ENCODE measurements around the gene NFIC.

The NFIC gene

DNA sequence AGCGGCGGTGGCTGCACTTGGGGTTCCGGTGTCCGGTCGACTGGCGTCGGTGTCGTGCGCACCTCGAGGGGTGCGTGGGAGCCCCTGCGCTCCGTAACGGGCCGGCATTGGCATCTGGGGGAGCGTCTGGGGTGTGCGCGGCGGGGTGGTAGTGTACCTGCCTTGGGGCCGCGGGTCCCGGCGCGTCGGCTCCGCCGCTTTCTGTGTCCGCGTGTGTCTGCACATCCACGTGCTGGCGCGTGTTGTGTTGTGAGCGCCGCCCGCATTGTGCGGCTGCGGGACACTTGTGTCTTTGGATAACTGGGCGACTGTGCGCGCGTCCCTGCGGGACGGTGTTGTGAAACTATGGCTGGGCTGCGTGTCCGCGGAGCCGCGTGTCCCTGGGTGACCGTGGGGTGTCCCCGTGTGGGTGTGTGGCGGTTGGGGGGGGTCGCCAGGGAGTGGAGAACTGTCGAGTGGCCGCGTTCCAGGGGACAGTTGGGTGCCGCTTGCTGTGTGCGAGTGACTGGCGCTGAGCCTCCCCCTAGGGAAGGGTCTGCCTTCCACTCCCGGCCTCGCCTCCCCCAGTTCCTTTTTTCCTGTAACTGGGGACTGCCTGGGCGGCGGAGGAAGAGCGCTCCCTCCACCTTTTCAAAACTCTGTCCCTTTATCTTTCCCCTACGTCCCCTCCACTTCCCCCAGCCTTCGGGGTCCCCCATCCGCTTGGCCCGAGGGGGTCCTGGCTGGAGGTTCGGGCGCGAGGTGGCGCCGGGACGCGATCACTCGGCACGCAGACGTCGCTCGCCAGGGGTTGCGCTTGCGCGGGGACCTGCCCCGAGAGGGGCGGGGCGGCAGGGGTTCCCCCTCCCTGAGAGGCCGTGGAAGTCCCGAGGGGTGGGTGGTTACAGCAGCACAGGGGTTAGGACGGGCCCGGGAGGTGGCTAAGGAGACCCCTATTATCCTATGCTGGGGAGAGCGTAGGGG, 5.7 kb upstream of the NFIC start:
- DNase-seq, result peak; percentile 74

DNA sequence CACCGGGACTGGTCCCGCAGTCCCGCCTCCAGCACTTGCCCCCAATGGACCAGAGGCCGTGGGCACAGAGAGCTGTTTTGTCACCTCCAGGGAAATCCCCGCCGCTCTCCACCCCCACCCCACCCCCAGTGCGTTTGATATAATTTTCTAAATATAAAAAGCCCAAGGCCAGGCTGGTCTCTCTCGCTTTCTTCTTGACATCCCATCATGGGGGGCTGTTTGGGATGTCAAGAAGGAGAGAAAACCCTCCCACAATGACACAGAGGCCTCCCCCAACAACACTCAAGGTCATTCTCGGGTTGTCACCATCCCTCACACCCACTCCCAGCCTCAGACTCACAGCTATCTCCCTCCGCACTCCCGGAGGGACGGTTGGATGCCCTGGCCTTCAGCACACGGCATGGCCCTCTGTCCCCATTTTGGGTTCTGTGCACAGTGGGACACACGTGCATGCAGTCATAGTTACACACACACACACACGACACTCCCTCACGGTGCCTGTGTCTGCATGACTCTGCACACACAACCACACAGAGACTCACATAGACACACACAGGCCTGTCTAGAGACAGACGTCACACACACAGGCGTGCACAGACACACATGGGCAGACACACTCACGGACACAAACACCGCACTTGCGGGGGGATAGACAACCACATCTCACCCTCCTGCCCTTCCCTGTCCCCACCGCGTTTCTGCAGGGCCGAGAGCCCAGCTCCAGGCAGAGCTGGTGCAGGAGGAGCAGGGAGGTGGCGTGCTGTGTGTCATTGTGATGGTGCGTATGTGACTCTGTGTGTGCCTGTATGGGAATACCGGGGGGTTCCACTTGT, 4.8 kb upstream of the NFIC start:
- DNase-seq, result no peak

DNA sequence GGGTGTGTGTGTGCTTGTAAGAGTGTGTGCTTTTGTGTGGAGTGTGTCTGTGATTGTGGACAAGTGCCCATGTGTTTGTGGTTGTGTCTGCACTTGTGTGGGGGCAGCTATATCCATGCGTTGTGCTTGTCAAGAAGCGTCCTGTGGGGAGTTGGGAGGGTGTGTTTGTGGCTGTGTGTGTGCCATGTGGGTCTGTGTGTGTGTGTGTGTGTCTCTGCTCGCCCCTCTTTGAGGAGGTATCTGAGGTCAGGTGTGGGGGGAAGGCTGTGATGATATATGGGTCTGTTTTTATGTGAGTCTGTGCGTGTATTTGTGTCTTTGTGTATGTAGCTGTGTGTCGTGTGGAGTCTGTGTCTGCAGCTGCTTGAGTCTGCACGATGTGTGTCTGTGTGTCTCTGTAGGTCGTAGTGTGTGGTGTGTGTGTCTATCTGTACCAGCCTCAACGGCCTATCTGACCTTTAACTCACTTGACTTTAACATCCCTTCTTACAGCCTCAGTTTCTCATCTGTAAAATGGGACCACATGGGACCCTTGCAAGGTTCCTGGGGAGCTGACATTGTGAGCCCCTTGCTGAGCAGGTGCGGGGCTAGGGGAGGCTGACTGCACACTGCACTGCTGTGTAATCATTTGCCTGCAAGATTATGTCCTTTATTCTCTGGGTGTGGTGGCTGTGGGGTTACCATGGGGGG, 4.0 kb upstream of the NFIC start:
- no peak for DNase-seq

DNA sequence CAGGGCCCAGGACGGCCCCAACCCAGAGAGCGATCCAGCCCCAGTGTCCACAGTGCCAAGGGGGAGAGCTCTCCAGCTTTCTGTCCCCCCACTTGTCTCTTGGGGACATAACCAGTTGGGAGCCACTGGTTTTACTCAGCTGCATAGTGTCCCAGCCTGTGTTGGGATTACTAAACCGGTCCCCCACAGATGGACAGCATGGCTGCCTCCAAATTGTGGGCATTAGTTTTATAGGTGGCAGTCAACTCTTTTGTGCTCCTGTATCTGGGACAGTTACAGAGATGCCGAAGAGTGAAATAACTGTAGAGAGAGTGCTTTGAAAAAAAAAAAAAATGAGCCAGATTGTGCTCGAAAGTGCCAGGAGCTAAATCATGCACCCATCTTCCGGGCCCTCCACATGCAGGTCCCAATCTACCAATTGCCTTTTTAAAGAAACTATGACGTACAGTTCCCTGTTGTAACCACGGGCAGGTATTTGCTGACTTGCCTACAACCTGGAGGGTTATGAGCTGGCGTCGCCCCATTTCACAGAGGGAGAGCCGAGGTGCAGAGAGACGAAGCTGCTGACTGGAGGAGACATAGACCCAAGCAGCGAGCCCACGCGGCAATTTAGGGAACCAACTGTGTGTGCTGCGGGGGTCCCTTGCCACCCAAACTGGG, 2.4 kb upstream of the NFIC start:
- DNase-seq, result no peak

DNA sequence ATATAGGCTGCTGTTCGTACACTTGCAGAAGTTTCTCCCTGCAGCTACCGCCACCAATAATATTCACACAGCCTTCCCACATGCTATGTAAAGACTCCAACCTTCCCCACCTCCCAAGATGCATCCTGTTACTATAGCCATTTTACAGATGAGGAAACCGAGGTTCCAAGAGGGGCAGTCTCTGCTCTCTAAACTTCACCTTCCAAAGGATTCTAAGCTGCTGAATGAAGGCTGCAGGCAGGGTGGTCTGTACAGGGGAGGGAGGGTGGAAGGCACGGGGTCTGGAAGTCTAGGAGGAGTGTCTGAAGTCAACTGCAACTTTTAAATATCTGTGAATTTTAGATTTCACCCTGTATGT, 1.9 kb upstream of the NFIC start:
- no peak for DNase-seq

DNA sequence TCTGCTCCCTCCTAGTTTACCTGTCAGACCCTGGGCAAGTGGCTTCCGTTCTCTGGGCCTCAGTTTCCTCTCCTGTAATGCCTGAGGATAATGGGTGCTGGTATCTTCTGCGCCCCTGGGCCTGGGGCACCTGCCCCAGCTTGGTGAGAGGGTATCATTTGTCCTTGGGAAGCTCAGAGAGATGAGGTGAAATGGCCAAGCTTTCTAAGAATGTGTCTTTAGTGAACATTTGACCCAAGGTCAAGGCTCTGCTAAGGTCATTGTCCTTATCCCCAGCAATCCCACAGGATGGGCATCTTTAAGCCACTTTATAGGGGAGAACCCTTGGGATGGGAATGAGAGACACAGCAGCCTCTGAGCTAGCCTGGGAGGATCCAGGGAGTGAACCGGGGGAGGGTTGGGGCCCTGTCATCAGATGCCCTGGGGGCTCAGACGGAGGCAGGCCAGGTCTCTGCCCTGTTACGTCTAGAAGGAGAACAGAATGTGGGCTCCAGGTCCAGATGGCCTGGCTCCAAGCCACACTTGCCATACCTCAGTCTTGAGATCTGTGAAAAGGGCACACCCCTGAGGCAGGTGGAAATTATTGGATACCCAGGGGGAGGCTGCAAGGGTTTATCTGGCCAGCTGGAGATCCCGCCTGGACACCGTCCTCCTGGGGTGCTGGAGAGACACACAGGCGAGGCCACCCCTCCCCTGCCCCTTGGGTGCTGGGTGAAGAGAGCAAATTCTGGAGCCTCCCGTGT, 1.1 kb upstream of the NFIC start:
- DNase-seq, result no peak

DNA sequence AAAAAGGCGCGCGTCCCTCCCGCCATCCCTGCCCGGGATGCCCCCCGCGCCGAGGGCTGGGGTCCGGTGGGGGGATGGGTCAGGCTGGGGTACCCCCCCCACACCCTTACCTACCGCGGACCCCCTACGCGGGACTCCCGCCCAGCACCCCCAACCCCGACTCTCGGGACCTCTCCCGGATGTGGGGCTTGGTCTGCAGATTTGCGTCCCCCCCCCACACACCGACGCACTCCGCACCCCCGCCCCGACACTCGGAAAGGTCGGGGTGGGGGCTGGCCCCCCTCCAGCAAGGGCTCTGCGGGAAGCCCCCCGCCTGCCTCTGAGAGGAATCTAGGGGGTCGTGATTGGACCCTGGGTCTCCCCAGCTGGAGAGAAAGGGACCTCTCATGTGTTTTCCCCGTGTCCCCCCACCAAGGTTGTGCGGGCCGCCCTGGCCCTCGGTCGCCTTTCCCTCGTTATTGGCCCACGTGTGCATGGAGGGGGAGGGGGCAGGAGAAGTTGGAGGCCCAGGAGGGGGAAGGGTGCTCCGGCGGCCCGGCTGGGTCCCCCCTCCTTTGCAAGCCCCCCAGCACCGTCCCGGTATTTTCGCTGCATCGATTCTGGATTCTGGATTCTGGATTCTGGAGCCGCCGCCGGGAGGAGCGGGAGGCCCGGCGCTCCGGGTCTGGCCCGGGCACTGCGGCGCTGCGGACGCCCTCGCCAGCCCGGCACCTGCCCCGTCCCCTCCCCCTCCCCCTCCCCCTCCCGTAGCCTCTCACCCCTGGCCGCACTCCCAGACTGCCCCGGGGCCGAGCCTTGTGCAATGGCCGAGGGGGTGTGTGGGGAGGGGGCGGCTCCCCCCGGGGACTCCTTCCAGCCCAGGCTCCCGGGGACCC, 607 bp downstream of the NFIC start:
- no peak for DNase-seq

DNA sequence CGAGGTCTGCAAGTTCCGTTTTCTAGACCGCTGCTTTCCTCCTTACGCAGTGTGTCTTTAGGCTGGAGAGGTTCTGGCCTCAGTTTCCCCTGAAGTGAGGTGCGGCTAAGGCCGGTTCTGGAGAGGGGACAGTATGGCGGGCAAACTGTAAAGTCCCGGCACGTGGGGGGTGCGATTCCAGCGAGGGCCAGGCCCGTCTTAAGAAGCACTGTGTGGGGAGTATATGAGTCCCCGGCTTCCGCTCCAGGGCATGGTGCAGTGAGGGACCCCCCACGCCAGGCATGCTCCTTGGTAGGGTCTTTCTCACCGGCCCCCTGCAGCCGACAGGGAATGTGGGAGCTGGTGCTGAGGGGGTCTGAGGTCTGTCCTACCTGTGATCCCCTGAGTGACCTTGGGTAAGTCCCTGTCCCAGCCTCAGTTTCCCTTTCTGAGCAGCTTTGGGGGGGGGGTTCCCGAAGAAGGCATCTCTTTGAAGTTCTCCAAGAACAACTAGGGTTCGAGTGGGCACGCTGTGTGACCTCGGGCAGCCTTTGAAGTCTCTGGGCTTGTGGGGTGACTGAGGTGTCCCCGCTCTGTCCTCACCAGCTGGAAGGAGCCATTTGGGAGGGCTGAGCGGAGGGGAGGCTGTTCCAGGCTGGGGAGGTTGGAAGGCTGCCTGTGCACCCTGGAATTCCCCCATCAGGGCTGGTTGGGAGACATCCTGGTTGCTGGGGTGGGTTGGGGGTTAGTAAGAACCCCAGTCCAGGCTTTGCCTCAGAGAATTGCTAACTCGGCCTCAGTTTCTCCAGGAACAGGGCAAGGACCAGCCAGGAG, 1.5 kb downstream of the NFIC start:
- no peak for DNase-seq

DNA sequence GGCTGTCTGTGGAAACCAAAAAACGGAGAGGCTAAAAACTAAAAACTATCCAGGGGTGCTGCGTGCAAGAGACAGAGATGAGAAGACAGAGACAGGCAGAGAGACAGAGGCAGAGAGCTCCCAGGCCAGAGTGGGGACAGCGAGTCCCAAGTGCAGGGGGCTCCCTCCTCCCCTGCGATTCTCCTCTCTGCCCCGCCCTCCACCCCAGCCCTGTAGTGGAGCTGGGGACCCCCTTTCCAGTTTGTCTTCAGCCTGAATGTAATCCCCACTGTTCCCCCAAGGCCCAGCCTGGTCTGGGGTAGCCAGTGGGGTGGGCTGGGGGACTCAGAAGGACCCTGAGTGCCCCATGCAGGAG, 2.0 kb downstream of the NFIC start:
- no peak for DNase-seq

DNA sequence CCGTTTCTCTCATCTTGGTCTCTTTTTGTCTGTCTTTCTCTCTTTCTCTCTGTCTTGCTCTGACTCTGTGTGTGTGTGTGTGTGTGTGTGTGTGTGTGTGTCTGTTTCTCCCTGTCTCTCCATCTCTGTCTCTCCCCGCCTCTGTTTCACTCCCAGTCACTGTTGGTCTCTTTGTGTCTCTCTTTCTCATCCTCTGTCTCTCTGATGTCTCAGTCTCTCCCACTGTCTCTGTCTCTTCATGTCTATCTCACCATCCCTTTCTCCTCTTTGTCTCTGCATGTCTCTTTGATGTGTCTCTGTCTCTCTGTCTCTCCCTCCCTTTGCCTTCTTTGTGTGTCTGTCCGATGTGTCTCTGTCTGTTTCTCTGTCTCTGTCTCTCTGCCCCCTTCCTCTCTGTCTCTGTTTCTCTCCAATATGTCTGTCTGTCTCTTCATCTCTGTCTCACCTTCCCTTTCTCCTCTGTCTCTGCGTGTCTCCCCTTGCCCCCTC, 2.5 kb downstream of the NFIC start:
- no peak for DNase-seq

DNA sequence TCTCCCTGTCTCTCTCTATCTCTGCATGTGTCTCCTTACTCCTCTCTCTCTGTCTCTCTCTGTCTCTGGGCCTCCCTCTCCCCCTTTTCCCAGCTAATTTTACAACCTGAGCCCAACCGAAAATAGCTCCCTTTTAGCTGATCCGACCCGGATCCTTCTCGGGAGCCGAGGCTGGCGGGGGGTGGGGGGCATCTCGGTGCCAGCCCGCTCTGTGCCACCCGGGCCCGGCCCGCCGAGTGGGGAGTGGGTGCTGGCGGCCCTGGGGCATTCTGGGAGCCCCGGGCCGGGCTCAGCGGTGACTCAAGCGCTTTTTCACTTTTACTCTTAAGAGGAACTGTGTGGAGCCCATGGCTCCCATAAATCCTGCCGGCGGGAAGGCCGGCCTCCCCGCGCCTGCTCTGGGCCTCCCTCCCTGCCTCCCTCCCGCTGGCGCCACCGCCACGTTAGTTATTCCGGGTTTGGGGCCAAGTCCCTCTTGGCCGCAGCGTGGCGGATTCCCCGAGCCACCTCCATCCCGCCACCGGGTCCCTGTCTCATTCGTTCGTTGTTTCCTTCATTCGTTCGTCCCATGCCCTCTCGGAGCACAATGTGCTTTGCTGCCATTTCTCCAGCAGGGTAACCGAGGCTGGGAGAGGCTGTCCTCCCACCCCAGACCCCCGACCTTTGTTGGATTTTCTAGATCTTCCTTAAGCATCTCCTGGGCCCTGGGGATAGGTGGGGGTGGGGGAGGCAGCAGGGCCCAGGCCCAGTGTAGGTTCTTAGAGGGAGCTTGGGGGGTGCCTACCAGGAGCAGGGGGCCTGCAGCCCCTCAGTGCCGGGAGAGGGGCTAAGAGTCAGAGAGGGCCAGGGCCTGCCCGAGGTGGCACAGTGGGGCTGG, 3.2 kb downstream of the NFIC start:
- DNase-seq, result no peak

DNA sequence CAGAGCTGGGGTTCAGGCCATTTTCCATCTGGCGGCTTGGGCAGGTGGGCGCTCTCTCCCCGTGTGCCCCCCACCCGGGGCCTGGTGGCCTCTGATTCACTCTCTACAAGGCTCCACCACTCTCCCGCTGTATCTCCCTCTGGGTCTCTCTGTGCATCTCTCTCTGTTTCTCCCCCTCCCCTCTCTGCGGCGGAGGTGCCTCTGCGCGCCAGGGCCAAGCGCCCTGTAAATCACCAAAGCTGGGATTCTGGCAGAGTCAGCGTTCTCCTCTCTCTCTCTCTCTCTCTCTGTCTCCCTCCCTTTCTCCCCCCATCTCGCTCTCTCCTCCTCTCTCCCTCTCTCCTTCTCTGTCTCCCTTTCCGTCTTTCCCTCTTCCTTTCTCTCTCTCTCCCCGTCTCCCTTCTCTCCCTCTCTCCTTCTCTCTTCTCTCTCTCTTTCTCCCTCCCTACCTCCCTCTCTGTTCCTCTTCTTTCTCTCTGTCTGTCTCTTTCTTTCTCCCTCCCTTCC, 3.9 kb downstream of the NFIC start:
- no peak for DNase-seq

DNA sequence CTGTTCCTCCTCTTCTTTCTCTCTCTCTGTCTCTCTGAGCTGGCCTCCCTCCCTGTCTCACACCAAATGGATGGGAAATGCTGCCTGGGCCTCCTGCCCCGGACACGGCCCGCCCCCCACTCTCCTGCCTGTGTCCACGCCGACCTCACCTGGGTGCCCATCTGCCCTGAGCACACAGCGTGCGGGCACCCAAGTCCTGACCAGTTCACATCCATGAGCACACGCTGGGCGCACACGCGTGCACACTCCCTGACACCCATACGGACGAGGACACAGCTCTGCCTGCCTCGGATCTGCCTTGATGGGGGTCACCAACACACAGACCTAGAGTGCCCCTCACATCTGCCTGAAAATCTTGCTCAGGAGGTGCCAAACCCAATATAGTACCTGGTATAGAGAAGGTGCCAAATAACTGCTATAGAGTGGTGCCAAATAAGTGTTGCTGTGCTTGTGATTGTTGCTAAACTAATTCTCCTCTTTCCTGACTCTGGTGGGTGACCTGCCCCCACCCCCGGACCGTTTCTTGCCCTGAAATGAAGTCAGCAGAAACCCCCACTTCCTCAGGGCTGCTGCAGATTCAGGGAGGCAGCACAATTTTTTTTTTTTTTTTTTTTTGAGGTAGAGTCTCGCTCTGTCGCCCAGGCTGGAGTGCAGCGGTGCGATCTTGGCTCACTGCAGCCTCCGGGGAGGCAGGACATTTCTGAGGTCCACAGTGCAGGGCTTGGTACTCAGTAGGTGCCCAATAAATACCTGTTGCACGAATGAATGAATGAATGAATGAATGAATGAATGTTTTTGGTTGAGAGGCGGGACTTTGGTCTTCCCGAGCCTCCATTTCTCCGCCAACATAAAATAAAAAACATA, 4.6 kb downstream of the NFIC start:
- DNase-seq, result no peak

DNA sequence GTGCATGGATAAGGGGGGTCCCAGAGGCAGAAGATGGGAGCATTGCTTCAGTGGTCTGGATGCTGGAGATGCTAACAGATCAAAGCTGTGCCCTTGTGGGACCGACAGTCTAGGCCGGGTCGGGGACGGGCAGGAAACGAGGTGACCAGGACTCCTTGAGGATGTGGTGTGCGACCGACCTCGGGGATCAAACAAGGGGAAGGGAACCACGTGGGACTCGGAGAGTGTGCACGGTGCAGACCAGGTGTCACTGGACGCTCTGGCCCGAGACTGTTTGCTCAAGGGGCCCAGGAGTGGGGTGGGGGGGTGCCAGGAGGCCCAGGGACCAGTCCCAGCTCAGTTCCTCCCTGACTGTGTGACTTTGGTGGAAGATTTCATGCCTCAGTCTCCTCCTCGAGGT, 6.0 kb downstream of the NFIC start:
- DNase-seq, result no peak

DNA sequence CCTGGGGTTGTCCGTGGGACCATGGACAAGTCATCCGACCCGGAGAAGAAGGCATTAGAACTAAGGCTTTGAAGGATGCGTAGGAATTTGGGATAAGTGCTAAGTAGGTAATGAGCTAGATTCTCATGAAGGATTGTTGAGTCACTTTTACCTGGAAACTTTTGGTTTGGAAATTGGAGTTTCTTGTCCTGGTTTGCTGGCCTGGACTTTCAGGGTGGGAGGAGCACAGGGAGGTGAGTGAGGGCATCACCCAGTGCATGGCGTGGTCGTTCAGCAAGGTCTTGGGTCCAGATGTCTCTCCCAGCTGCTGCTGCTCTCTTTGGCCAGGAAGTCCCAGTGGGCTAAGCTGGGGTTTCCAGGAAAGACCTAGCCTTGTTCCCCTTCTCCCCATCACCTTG, 7.6 kb downstream of the NFIC start:
- no peak for DNase-seq

DNA sequence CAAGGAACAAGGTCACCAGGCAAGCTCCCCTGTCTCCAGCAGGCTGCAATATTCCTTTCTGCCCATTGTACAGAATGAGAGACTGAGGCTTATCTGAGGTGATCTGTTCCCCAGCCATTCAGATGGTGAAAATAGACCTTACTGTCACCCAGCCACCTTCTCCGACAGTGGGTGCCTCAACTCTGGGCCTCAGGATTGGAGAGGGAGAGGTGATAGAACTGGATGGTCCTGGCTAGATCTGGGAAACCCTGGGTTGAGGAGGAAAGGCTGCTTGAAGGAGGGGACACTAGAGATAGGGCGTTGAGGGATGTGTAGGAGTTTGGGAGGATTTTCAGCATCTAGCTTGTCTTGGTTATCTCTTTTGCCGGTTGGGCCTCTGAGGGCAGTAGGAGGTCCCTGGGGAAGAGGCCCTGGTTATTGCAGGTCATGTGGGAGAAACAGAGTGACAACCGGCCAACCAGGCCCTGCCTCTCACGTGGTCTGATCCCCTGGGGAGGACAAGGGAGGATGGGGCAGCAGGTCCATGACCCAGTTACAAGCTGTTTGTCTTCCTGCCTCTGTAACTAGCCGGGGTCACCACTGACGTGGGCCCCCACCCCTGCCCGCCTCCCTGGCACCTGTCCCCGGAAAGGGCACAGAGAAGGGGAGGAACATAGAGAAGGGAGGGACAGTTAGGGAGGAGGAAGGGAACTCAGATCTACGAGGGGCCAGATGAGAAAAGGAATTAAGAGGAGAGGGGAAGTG, 8.2 kb downstream of the NFIC start:
- no peak for DNase-seq

All from activated T-cell treated with anti-CD3 and anti-CD28 coated beads for 4 hours (primary cell).